OCI-LY1 (cell line): ENCODE data around the gene RBM26.

Source experiments
- H2AFZ ChIP-seq: fragments of 200-600 bp; sonication (generic), shearing (Covaris generic); 2 replicates; pipeline ENCODE4 v1.6.0; 2014; ENCODE audit warnings: antibody characterized with exemption, mild to moderate bottlenecking, low read length
- H3F3A ChIP-seq: fragments of 200-600 bp; sonication (generic), shearing (Covaris generic); 2 replicates; pipeline ENCODE4 v1.6.0; 2014; ENCODE audit warnings: mild to moderate bottlenecking, antibody characterized with exemption, low read length, moderate library complexity; ENCODE audit not compliant: insufficient read depth
- H3K27ac ChIP-seq: fragments of 200-600 bp; sonication (generic); 2 replicates; pipeline ENCODE4 v1.5.1; 2014; ENCODE audit warnings: low read length, mixed run types, mild to moderate bottlenecking, low read depth; ENCODE audit not compliant: poor library complexity, severe bottlenecking
- H3K27me3 ChIP-seq: fragments of 200-600 bp; sonication (generic); 2 replicates; pipeline ENCODE4 v1.6.0; 2014; ENCODE audit warnings: antibody characterized with exemption, mild to moderate bottlenecking, low read length, moderate library complexity; ENCODE audit not compliant: insufficient read depth
- H3K36me3 ChIP-seq: fragments of 200-600 bp; sonication (generic); 2 replicates; pipeline ENCODE4 v1.6.1; 2014; ENCODE audit warnings: mild to moderate bottlenecking, antibody characterized with exemption, low read length, moderate library complexity, mixed read lengths; ENCODE audit not compliant: insufficient read depth
- H3K4me1 ChIP-seq: fragments of 200-600 bp; sonication (generic); 2 replicates; pipeline ENCODE4 v1.5.1; 2014; ENCODE audit warnings: mild to moderate bottlenecking, low read length, moderate library complexity; ENCODE audit not compliant: insufficient read depth, severe bottlenecking
- H3K4me2 ChIP-seq: fragments of 200-600 bp; sonication (generic), shearing (Covaris generic); 2 replicates; pipeline ENCODE4 v1.6.1; 2014; ENCODE audit warnings: low read length
- H3K4me3 ChIP-seq: fragments of 200-600 bp; sonication (generic); 2 replicates; pipeline ENCODE4 v1.5.1; 2014; ENCODE audit warnings: low read length, low read depth, mild to moderate bottlenecking, mixed read lengths; ENCODE audit not compliant: poor library complexity, severe bottlenecking
- H3K79me2 ChIP-seq: fragments of 200-600 bp; shearing (Covaris generic); 2 replicates; pipeline ENCODE4 v1.6.1; 2016; ENCODE audit warnings: mixed run types, low read length, mixed read lengths; ENCODE audit not compliant: insufficient read depth
- H3K9ac ChIP-seq: fragments of 200-600 bp; sonication (generic), shearing (Covaris generic); 2 replicates; pipeline ENCODE4 v1.6.1; 2014; ENCODE audit warnings: mild to moderate bottlenecking, low read length, mixed read lengths
- H3K9me2 ChIP-seq: fragments of 200-600 bp; sonication (generic), shearing (Covaris generic); 2 replicates; pipeline ENCODE4 v1.6.1; 2014; ENCODE audit warnings: low read depth, mild to moderate bottlenecking, low read length, mixed read lengths
- H3K9me3 ChIP-seq: fragments of 200-600 bp; shearing (Covaris generic); 2 replicates; pipeline ENCODE4 v1.6.1; 2014; ENCODE audit warnings: low read length, mixed read lengths
- H4K20me1 ChIP-seq: fragments of 200-600 bp; sonication (generic), shearing (Covaris generic); 2 replicates; pipeline ENCODE4 v1.6.0; 2016; ENCODE audit warnings: mild to moderate bottlenecking, low read length; ENCODE audit not compliant: insufficient read depth
- EZH2 ChIP-seq: fragments of 200-600 bp; sonication (generic), shearing (Covaris generic); IDR thresholded peaks from 2 replicates; pipeline ENCODE4 v1.8.0; 2017; ENCODE audit warnings: borderline replicate concordance, mixed run types, mild to moderate bottlenecking, antibody characterized with exemption, low read length, moderate library complexity, mixed read lengths
- TF ChIP-seq, protein P1 (sequence below): fragments of 200-600 bp; sonication (generic), shearing (Covaris generic); IDR thresholded peaks from 2 replicates; pipeline ENCODE4 v1.5.1; 2017; ENCODE audit warnings: mild to moderate bottlenecking, antibody characterized with exemption, low read length, moderate library complexity, mixed read lengths

RBM26 gene

DNA sequence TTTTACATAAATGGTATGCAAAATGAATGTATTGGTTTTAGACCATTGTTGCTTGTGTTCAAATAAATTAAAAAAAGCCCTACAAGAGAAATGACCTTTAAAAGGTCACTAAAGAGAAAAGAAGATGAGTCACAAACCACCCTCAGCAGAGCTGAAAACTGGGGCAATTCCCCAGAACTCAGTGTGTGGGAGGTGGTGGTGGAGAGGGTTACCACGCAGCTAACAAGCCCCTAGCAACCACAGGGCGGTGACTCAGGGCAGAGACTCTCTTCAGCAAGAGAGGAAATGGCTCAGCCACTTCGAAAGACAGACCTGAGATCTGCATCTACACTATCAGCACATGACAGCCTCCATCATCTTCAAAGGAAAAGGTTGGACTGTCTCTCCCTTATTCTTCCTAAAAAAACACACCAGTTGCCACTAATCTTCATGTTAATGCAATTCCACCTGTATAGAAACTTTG, 45.5 kb upstream of the RBM26 start:
- Histone ChIP-seq H3K9ac (no peak overlapping the region), H3K9me3 (no peaks in the 10 kb centered on the region), H3K36me3 (no peaks in the 10 kb centered on the region), H3K4me3 (no peak overlapping the region), H3K27ac (no peak overlapping the region), H3K9me2 (no peaks in the 10 kb centered on the region), H2AFZ (no peak overlapping the region), H3K4me2 (no peak overlapping the region), H3K4me1 (peaks cover 15% of the 10 kb centered on the region), H3K79me2 (no peaks in the 10 kb centered on the region), H3K27me3 (no peaks in the 10 kb centered on the region), H4K20me1 (no peaks in the 10 kb centered on the region), H3F3A (no peaks in the 10 kb centered on the region)
- TF ChIP-seq, protein P1, sequence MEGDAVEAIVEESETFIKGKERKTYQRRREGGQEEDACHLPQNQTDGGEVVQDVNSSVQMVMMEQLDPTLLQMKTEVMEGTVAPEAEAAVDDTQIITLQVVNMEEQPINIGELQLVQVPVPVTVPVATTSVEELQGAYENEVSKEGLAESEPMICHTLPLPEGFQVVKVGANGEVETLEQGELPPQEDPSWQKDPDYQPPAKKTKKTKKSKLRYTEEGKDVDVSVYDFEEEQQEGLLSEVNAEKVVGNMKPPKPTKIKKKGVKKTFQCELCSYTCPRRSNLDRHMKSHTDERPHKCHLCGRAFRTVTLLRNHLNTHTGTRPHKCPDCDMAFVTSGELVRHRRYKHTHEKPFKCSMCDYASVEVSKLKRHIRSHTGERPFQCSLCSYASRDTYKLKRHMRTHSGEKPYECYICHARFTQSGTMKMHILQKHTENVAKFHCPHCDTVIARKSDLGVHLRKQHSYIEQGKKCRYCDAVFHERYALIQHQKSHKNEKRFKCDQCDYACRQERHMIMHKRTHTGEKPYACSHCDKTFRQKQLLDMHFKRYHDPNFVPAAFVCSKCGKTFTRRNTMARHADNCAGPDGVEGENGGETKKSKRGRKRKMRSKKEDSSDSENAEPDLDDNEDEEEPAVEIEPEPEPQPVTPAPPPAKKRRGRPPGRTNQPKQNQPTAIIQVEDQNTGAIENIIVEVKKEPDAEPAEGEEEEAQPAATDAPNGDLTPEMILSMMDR: no peak
- no peak for TF ChIP-seq EZH2

DNA sequence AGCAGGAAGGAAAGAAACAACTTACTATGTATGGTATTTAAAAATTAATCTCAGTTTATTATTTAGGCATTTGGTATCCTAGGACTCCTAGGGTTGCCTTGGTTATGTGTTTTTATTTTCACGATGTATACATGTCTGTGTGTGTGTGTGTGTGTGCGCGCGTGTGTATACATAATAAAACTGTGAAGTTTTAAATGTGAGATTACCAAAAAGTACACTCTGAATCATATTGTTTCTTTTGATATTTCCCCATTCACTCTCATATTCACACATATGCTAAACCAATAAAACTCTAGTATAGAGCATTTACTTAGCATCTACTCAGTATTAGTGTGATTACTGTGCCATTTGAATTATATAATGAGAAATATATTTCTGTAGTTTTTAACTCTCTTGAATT, 44.1 kb upstream of the RBM26 start:
- Histone ChIP-seq H3K4me1 (peaks cover 15% of the 10 kb centered on the region), H3K36me3 (no peaks in the 10 kb centered on the region), H3K4me3 (no peak overlapping the region), H3K9me3 (no peaks in the 10 kb centered on the region), H3F3A (no peaks in the 10 kb centered on the region), H3K79me2 (no peaks in the 10 kb centered on the region), H3K4me2 (no peak overlapping the region), H3K9me2 (no peaks in the 10 kb centered on the region), H2AFZ (no peak overlapping the region), H3K9ac (no peak overlapping the region), H3K27me3 (no peaks in the 10 kb centered on the region), H4K20me1 (no peaks in the 10 kb centered on the region), H3K27ac (no peak overlapping the region)
- TF ChIP-seq, protein P1: no peak
- TF ChIP-seq EZH2: no peak

DNA sequence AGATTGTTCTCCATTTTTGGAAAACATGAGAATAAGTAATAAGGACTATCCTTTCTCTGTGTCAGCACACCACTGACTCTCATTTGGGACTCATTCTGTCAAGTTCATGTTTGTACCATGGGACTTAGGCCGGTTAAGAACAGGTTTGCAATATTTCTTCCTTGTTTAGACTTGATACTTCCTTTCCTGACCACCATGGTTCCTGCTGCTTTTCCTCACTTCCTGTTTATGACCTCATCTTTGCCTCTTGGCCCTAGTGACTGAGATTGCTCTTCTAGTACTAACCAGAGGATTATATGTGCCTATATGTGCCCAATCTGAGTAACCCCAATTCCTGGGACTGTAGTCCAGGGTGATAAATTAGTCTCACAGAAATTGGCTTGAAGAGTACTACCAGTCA, 42.4 kb upstream of the RBM26 start:
- no peaks in the 10 kb centered on the region for H3F3A ChIP-seq
- no peak for TF ChIP-seq EZH2
- TF ChIP-seq, protein P1: no peak
- no peaks in the 10 kb centered on the region for H3K36me3 ChIP-seq
- H3K9ac ChIP-seq: no peak overlapping the region
- H3K4me2 ChIP-seq: no peak overlapping the region
- peaks cover 15% of the 10 kb centered on the region for H3K4me1 ChIP-seq
- no peak overlapping the region for H2AFZ ChIP-seq
- no peak overlapping the region for H3K4me3 ChIP-seq
- no peaks in the 10 kb centered on the region for H3K79me2 ChIP-seq
- H3K9me3 ChIP-seq: no peaks in the 10 kb centered on the region
- no peaks in the 10 kb centered on the region for H3K27me3 ChIP-seq
- H3K27ac ChIP-seq: no peak overlapping the region
- H3K9me2 ChIP-seq: no peaks in the 10 kb centered on the region
- no peaks in the 10 kb centered on the region for H4K20me1 ChIP-seq
